Gastroesophageal sphincter (tissue), 4 donors: ENCODE measurements around the gene FBXL17. TPM values are rescaled to one million over a fixed set of nuclear protein-coding genes. Genes with fewer than 3 reads are reported as not detected.

Experiments
- ATAC-seq: fragments of 150-250 bp; one replicate; pipeline ENCODE4 v1.9.1; 2016; ENCODE audit warnings: mild to moderate bottlenecking, moderate library complexity
- H3K27ac ChIP-seq, 4 donors: fragments of 200-600 bp; sonication (generic) in 3 of 4; 1 replicate in 3 of 4; 2 replicates in 1 of 4; pipeline ENCODE4 v1.5.1; 2016 to 2019
- H3K27me3 ChIP-seq: fragments of 200-600 bp; sonication (generic); one replicate; pipeline ENCODE4 v1.5.1; 2019
- H3K36me3 ChIP-seq, 2 donors: fragments of 200-600 bp; sonication (generic); one replicate each; pipeline ENCODE4 v1.5.1; 2019; ENCODE audit warnings: control low read depth in 1 of 2
- H3K4me1 ChIP-seq, 3 donors: fragments of 200-600 bp; sonication (generic); 1 replicate in 2 of 3; 2 replicates in 1 of 3; pipeline ENCODE4 v1.5.1; 2016 to 2019; ENCODE audit warnings: control low read depth in 2 of 3
- H3K4me3 ChIP-seq, 2 donors: fragments of 200-600 bp; sonication (generic); one replicate each; pipeline ENCODE4 v1.5.1; 2019; ENCODE audit warnings: mild to moderate bottlenecking in 1 of 2, moderate library complexity in 1 of 2
- H3K9me3 ChIP-seq, 3 donors: fragments of 200-600 bp; sonication (generic); one replicate each; pipeline ENCODE4 v1.5.1; 2017 to 2019; ENCODE audit warnings: control low read depth in 2 of 3
- CTCF ChIP-seq, 4 experiments: fragments of 200-600 bp in 2 of 4; fragments of 450-650 bp in 2 of 4; sonication (generic) in 1 of 4; IDR thresholded peaks; one replicate each; pipeline ENCODE4 v1.5.1; 2017 to 2019; ENCODE audit warnings: antibody characterized with exemption in 4 of 4, mild to moderate bottlenecking in 2 of 4, moderate library complexity in 2 of 4
- EP300 ChIP-seq: sonication (generic); formaldehyde crosslinking; IDR thresholded peaks from one replicate; pipeline ENCODE4 v1.6.1; 2017; ENCODE audit warnings: antibody characterized with exemption, mild to moderate bottlenecking
- POLR2A ChIP-seq, 2 donors: fragments of 450-650 bp; IDR thresholded peaks; one replicate each; pipeline ENCODE4 v1.6.1; 2017; ENCODE audit warnings: antibody characterized with exemption in 2 of 2, mild to moderate bottlenecking in 2 of 2, moderate library complexity in 1 of 2
- POLR2AphosphoS5 ChIP-seq: sonication (generic); formaldehyde crosslinking; IDR thresholded peaks from one replicate; pipeline ENCODE4 v1.6.1; 2017; ENCODE audit warnings: antibody characterized with exemption
- WGBS, 2 donors: methylation state at CpG; one replicate each; pipeline ENCODE4 v1.1.5; 2018; ENCODE audit warnings: low coverage in 1 of 2; 5-methylcytosine and 5-hydroxymethylcytosine counted together
- total RNA-seq, 4 donors: library from RNA; depleted of rRNA; stranded (reverse); fragments of >200 nt; gene quantifications; one replicate each; pipeline ENCODE4 v1.1.0, GENCODE V29; 2016

The FBXL17 gene
- total RNA-seq, 4 donors from 2014 or later = 15.3 to 25.5 (median 21.7) TPM

DNA sequence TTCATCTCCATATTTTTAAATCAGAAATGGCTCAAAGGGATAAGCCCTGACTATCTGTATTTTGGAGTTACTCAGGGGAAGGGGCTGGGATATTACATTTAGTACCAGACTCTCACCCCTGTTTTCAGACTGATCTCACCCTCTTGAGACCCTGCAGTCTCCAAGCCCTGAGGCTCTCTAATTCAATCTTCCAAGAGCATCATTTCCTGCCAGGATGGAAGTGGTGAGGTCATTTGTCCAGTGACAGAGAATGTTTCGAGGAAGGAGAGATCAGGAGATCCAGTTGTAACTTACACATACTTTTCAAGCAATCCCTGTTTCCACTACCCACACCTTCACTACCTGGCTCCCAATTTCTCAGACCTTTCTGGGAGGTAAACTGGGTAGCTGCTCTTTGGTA, 415.7 kb downstream of the FBXL17 start:
- H3K36me3 ChIP-seq = no peaks in the 10 kb centered on the region
- ATAC-seq = no peak
- H3K4me1 ChIP-seq = no peaks in the 10 kb centered on the region
- WGBS, 2 donors = 78 to 82% methylated on average over 1 of the region's 1 CpG
- H3K4me3 ChIP-seq = no peak overlapping the region
- no peaks in the 10 kb centered on the region for H3K27me3 ChIP-seq
- TF ChIP-seq EP300 = no peak
- no peak for TF ChIP-seq CTCF (IDR thresholded peaks at IDR 0.05)
- no peak for TF ChIP-seq POLR2AphosphoS5
- no peak for TF ChIP-seq POLR2A (IDR thresholded peaks at IDR 0.05)
- no peak overlapping the region for H3K27ac ChIP-seq
- no peaks in the 10 kb centered on the region for H3K9me3 ChIP-seq

DNA sequence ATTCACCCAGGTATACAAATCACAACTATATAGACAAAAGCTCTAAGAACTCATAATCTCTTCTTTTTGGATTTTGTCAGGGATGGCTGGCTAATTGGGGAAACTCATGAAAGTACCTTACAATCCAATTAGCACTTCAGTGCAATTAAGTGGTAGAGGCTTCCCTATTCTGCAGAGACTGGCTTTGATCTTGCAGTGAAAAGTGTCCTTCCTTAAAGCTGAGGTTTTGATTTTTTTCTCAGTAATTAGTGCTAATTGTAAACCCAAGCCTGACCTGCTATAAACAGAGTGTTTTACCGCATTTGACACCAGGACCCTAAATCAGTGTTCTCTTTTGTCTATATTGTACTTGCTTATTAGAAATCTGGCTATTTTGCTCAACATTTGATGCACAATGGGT, 417.2 kb downstream of the FBXL17 start:
- H3K4me1 ChIP-seq = no peaks in the 10 kb centered on the region
- no peaks in the 10 kb centered on the region for H3K36me3 ChIP-seq
- TF ChIP-seq POLR2A (IDR thresholded peaks at IDR 0.05) (no peak), POLR2AphosphoS5 (no peak), CTCF (IDR thresholded peaks at IDR 0.05) (no peak), EP300 (no peak)
- ATAC-seq = no peak
- H3K27me3 ChIP-seq = no peaks in the 10 kb centered on the region
- H3K27ac ChIP-seq = no peak overlapping the region
- 90 to 100% methylated on average over 1 of the region's 1 CpG for WGBS, 2 donors
- no peaks in the 10 kb centered on the region for H3K9me3 ChIP-seq
- H3K4me3 ChIP-seq = no peak overlapping the region

DNA sequence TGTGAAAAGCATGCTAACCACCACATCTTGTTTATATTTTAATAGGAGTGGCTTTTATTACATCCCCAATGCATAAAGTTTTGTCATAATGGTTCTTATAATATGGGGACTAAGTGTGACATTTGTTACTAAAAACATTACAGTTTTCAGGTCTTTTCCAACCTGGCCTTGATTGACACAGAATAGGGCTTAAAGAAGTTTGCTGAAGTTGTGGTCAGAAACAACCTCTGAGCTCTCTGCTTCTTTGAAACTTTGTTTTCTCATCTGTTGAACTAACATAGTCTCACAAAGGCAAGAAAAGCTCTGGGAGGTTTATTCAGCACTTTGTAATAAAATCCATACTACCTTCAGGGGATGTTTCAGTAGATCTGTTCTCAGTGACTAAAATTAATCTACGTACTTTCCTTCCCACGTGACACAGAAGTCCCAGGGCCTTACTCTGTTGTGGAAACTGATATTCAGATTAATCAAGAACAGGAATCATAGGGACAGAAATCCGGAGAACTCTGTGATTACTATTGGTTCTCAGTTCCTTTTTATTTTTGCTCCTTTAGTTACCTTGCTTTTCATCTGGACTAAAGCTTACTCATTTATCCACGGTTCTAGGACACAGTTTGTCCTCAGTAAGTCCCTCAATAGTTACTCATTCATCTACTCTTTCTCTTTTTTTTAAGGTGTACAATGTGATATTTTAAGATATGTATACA, 422.2 kb downstream of the FBXL17 start:
- no peak overlapping the region for H3K27ac ChIP-seq
- H3K9me3 ChIP-seq = no peaks in the 10 kb centered on the region
- no peak overlapping the region for H3K4me3 ChIP-seq
- ATAC-seq = no peak
- WGBS, 2 donors = 87 to 89% methylated on average over 3 to 4 of the region's 4 CpGs
- H3K36me3 ChIP-seq = no peaks in the 10 kb centered on the region
- no peaks in the 10 kb centered on the region for H3K4me1 ChIP-seq
- no peaks in the 10 kb centered on the region for H3K27me3 ChIP-seq
- TF ChIP-seq CTCF (IDR thresholded peaks at IDR 0.05) = no peak
- no peak for TF ChIP-seq EP300
- no peak for TF ChIP-seq POLR2A (IDR thresholded peaks at IDR 0.05)
- TF ChIP-seq POLR2AphosphoS5 = no peak

GRCh38 chr5:107958861-107959260, 423.0 kb downstream of the FBXL17 start:
- Histone ChIP-seq H3K27me3 (no peaks in the 10 kb centered on the region), H3K4me1 (no peaks in the 10 kb centered on the region), H3K4me3 (no peak overlapping the region), H3K36me3 (no peaks in the 10 kb centered on the region), H3K27ac (no peak overlapping the region), H3K9me3 (no peaks in the 10 kb centered on the region)
- 88 to 93% methylated on average over 3 of the region's 3 CpGs for WGBS, 2 donors
- no peak for ATAC-seq
- TF ChIP-seq POLR2A (IDR thresholded peaks at IDR 0.05) = no peak
- TF ChIP-seq POLR2AphosphoS5 = no peak
- no peak for TF ChIP-seq CTCF (IDR thresholded peaks at IDR 0.05)

DNA sequence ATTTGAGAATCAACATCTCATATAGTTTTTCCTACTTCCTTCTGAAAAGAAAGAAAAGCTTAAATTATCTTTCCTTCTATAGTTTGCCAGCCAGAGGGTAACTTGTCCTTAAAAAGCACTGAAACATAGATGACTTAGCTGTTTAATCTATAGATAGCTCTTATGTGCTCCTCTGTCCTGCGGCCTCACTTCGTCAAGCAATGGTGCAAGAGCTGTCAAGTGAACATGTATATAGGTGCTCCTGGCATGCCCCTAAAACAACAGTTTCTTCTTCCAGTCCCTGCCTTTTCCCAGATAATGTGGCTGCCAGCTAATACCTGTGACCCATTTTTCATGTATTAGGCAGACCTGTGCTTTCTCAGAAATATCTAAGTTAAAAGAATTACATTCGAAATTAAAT, 423.5 kb downstream of the FBXL17 start:
- TF ChIP-seq CTCF (IDR thresholded peaks at IDR 0.05) = no peak
- no peak for TF ChIP-seq EP300
- no peak for TF ChIP-seq POLR2A (IDR thresholded peaks at IDR 0.05)
- TF ChIP-seq POLR2AphosphoS5 = no peak
- no peak for ATAC-seq
- whole genome bisulfite sequencing, 2 donors = 59 to 92% methylated on average over 3 of the region's 3 CpGs
- H3K4me1 ChIP-seq = no peaks in the 10 kb centered on the region
- no peak overlapping the region for H3K27ac ChIP-seq
- H3K36me3 ChIP-seq = no peaks in the 10 kb centered on the region
- H3K4me3 ChIP-seq = no peak overlapping the region
- no peaks in the 10 kb centered on the region for H3K9me3 ChIP-seq
- no peaks in the 10 kb centered on the region for H3K27me3 ChIP-seq
